GM23338 (cell line): ENCODE measurements around the gene PHAX. TPM values are rescaled to one million over a fixed set of nuclear protein-coding genes. Genes with fewer than 3 reads are reported as not detected.

Experiments used
- ATAC-seq: fragments of 200-7000 bp; cut with Tn5 transposase; 3 replicates; pipeline ENCODE4 v1.9.1; 2020
- DNase-seq: peaks from one replicate; pipeline ENCODE4 v3.0.0-alpha.2; 2015; ENCODE audit warnings: low spot score
- H2AFZ ChIP-seq: fragments of 200-600 bp; sonication (generic); 2 replicates; pipeline ENCODE4 v1.8.0; 2016; ENCODE audit warnings: antibody characterized with exemption, mild to moderate bottlenecking, moderate library complexity
- H3F3A ChIP-seq: fragments of 200-600 bp; sonication (generic); replicated peaks from 2 replicates; pipeline ENCODE4 v1.8.0; 2017; ENCODE audit warnings: antibody characterized with exemption, mixed run types, low read depth
- H3K27ac ChIP-seq: fragments of 200-600 bp; sonication (generic); 2 replicates; pipeline ENCODE4 v1.6.1; 2016; ENCODE audit warnings: low read depth
- H3K27me3 ChIP-seq: fragments of 200-600 bp; sonication (generic); 2 replicates; pipeline ENCODE4 v1.8.0; 2016; ENCODE audit warnings: mild to moderate bottlenecking, mixed run types, moderate library complexity; ENCODE audit not compliant: insufficient read depth
- H3K36me3 ChIP-seq: fragments of 200-600 bp; sonication (generic); 2 replicates; pipeline ENCODE4 v1.8.0; 2016; ENCODE audit warnings: mild to moderate bottlenecking; ENCODE audit not compliant: insufficient read depth
- H3K4me1 ChIP-seq: fragments of 200-600 bp; sonication (generic); 2 replicates; pipeline ENCODE4 v1.8.0; 2016; ENCODE audit warnings: mild to moderate bottlenecking, moderate library complexity; ENCODE audit not compliant: insufficient read depth
- H3K4me2 ChIP-seq: fragments of 200-600 bp; sonication (generic); 2 replicates; pipeline ENCODE4 v1.7.1; 2017; ENCODE audit warnings: mixed run types
- H3K4me3 ChIP-seq: fragments of 200-600 bp; sonication (generic); 2 replicates; pipeline ENCODE4 v1.6.1; 2016; ENCODE audit warnings: mixed run types
- H3K79me2 ChIP-seq: fragments of 200-600 bp; sonication (generic); replicated peaks from 2 replicates; pipeline ENCODE4 v1.8.0; 2017; ENCODE audit warnings: mild to moderate bottlenecking; ENCODE audit not compliant: insufficient read depth
- H3K9me2 ChIP-seq: fragments of 200-600 bp; sonication (generic); 2 replicates; pipeline ENCODE4 v1.8.0; 2017; ENCODE audit not compliant: insufficient read depth
- H4K20me1 ChIP-seq: fragments of 200-600 bp; sonication (generic); replicated peaks from 2 replicates; pipeline ENCODE4 v1.8.0; 2017; ENCODE audit warnings: mild to moderate bottlenecking; ENCODE audit not compliant: insufficient read depth
- H3K27ac Mint-ChIP-seq: 2 replicates; pipeline ENCODE4 v1.8.0; 2020; ENCODE audit warnings: inconsistent platforms, mild to moderate bottlenecking, moderate library complexity, mixed read lengths
- H3K27me3 Mint-ChIP-seq: 3 replicates; pipeline ENCODE4 v1.8.0; 2022; ENCODE audit warnings: low read depth, mild to moderate bottlenecking, moderate library complexity, mixed read lengths, inconsistent platforms; ENCODE audit not compliant: insufficient read depth, poor library complexity
- H3K36me3 Mint-ChIP-seq: 3 replicates; pipeline ENCODE4 v1.8.0; 2021; ENCODE audit warnings: low read depth, mild to moderate bottlenecking, inconsistent platforms, moderate library complexity, mixed read lengths
- H3K4me1 Mint-ChIP-seq: 3 replicates; pipeline ENCODE4 v1.8.0; 2020; ENCODE audit warnings: mild to moderate bottlenecking, inconsistent platforms, mixed read lengths
- H3K4me3 Mint-ChIP-seq: 3 replicates; pipeline ENCODE4 v1.8.0; 2021; ENCODE audit warnings: moderate library complexity, mild to moderate bottlenecking, inconsistent platforms, mixed read lengths
- H3K9me3 Mint-ChIP-seq: 3 replicates; pipeline ENCODE4 v1.8.0; 2020; ENCODE audit warnings: moderate library complexity, mild to moderate bottlenecking, inconsistent platforms, mixed read lengths
- CREB1 ChIP-seq: fragments of 250-450 bp; sonication (Bioruptor Pico); IDR thresholded peaks from 2 replicates; pipeline ENCODE4 v1.5.0; 2020; ENCODE audit warnings: low read depth, mild to moderate bottlenecking, moderate library complexity
- CTCF ChIP-seq, 2 experiments: fragments of 200-600 bp in 1 of 2; sonication (generic) in 1 of 2; conservative IDR thresholded peaks; 2 replicates each; pipeline versions ENCODE4 v1.5.1 to v1.6.1; 2016 to 2017; ENCODE audit warnings: antibody characterized with exemption in 2 of 2, low read depth in 2 of 2, mild to moderate bottlenecking in 2 of 2, moderate library complexity in 1 of 2
- ETS1 ChIP-seq: IDR thresholded peaks from 2 replicates; pipeline ENCODE4 v1.6.1; 2016; ENCODE audit warnings: antibody characterized with exemption
- EZH2 ChIP-seq: fragments of 200-600 bp; sonication (generic); IDR thresholded peaks from one replicate; pipeline ENCODE4 v1.8.0; 2017; ENCODE audit warnings: antibody characterized with exemption, mild to moderate bottlenecking, low read depth; ENCODE audit not compliant: unreplicated experiment
- EZH2phosphoT487 ChIP-seq: fragments of 200-600 bp; sonication (generic); IDR thresholded peaks from one replicate; pipeline ENCODE4 v1.8.1; 2018; ENCODE audit warnings: antibody characterized with exemption; ENCODE audit not compliant: unreplicated experiment
- POLR2AphosphoS5 ChIP-seq: IDR thresholded peaks from 2 replicates; pipeline ENCODE4 v1.6.1; 2016; ENCODE audit warnings: antibody characterized with exemption, low read depth
- REST ChIP-seq: IDR thresholded peaks from one replicate; pipeline ENCODE4 v1.6.1; 2018; ENCODE audit warnings: antibody characterized with exemption; ENCODE audit not compliant: unreplicated experiment
- polyA plus RNA-seq: library from polyadenylated mRNA; unstranded; fragments of >200 nt; fragmentation: Nextera tagmentation; extraction: Ambion mirVana; gene quantifications from 2 replicates; pipeline ENCODE4 v1.2.1, GENCODE V29; 2016
- total RNA-seq: library from RNA; depleted of rRNA; stranded (reverse); fragments of >200 nt; shearing (Covaris generic); gene quantifications from 2 replicates; pipeline ENCODE4 v1.2.3, GENCODE V29; 2014

The PHAX gene
- total and polyA plus RNA-seq, 2 experiments from 2014 or later = 75.9 to 140 TPM

GRCh38 chr5:126591549-126591948, 9.2 kb upstream of the PHAX start:
- Mint-ChIP-seq H3K27ac (peak overlapping the region; percentile 45), H3K4me1 (peaks cover 22% of the 10 kb centered on the region), H3K36me3 (peaks cover 64% of the 10 kb centered on the region), H3K9me3 (peaks cover 6% of the 10 kb centered on the region; the same call in 2 of the 3 replicates), H3K27me3 (peaks cover 11% of the 10 kb centered on the region), H3K4me3 (peak overlapping the region; percentile 49; the same call in 2 of the 3 replicates)
- Histone ChIP-seq H3K4me1 (peaks cover 10% of the 10 kb centered on the region), H3K4me2 (peak overlapping the region; percentile 33; the same call in 1 of the 2 replicates), H3K79me2 (peaks cover 47% of the 10 kb centered on the region), H3F3A (no peaks in the 10 kb centered on the region; the same call in 1 of the 2 replicates), H3K9me2 (no peaks in the 10 kb centered on the region), H4K20me1 (peaks cover 10% of the 10 kb centered on the region), H2AFZ (no peak overlapping the region), H3K36me3 (peaks cover 39% of the 10 kb centered on the region), H3K27ac (peak overlapping the region; percentile 63), H3K27me3 (no peaks in the 10 kb centered on the region), H3K4me3 (0 out of 2 replicates have a peak overlapping the region, but pooled peaks have one; percentile 22)
- peak; percentile 52 for ATAC-seq
- TF ChIP-seq EZH2phosphoT487 = no peak
- 0 out of 2 replicates have a peak, but pooled peaks have one; percentile 19 for TF ChIP-seq CREB1 (CRISPR knock-in tag)
- DNase-seq = peak; percentile 49

GRCh38 chr5:126594748-126595485, 5.8 kb upstream of the PHAX start, which contains the start of gene ALDH7A1:
TSS of gene ALDH7A1 (minus strand) at chr5:126595219. CDS start at chr5:126595198, 21 bp downstream.
- Histone ChIP-seq H3K4me1 (peaks cover 21% of the 10 kb centered on the region), H3K27ac (peak within 1 kb of the TSS; percentile 99), H4K20me1 (peaks cover 9% of the 10 kb centered on the region; the same call in 1 of the 2 replicates), H3K36me3 (peaks cover 20% of the 10 kb centered on the region), H3K4me2 (peak within 1 kb of the TSS; percentile 90), H3K27me3 (no peaks in the 10 kb centered on the region), H2AFZ (peak within 1 kb of the TSS; percentile 69; the same call in 1 of the 2 replicates), H3K9me2 (no peaks in the 10 kb centered on the region), H3K4me3 (peak within 1 kb of the TSS; percentile 87), H3K79me2 (peaks cover 36% of the 10 kb centered on the region), H3F3A (no peaks in the 10 kb centered on the region; the same call in 1 of the 2 replicates)
- peaks cover 35% of the 10 kb centered on the region for H3K4me1 Mint-ChIP-seq
- H3K4me3 Mint-ChIP-seq = peak within 1 kb of the TSS; percentile 90
- ATAC-seq = peak; percentile 88
- peaks cover 14% of the 10 kb centered on the region for H3K27me3 Mint-ChIP-seq
- DNase-seq = peak; percentile 99
- H3K27ac Mint-ChIP-seq = peak within 1 kb of the TSS; percentile 99
- H3K36me3 Mint-ChIP-seq = peaks cover 39% of the 10 kb centered on the region
- H3K9me3 Mint-ChIP-seq = peaks cover under 1% of the 10 kb centered on the region; the same call in 2 of the 3 replicates
- TF ChIP-seq EZH2 (no peak), ETS1 (peak; percentile 46), POLR2AphosphoS5 (peak; percentile 100), CREB1 (CRISPR knock-in tag) (0 out of 2 replicates have a peak, but pooled peaks have one; percentile 7), REST (peak; percentile 25), CTCF (conservative IDR thresholded peaks at IDR 0.05; ENCODE audit: low read depth in 2 of 2) (peak; percentile 52 to 73)
